IPS-15b (cell line): Measurements from ENCODE around the gene NISCH.

Experiments used
- H3K27me3 ChIP-seq: one replicate; pipeline ENCODE4 v1.6.1; 2013; ENCODE audit warnings: low read length; ENCODE audit not compliant: control insufficient read depth, insufficient read depth
- H3K36me3 ChIP-seq: one replicate; pipeline ENCODE4 v1.6.1; 2013; ENCODE audit warnings: low read length; ENCODE audit not compliant: control insufficient read depth, insufficient read depth
- H3K4me1 ChIP-seq: one replicate; pipeline ENCODE4 v1.6.1; 2013; ENCODE audit warnings: mild to moderate bottlenecking, low read length; ENCODE audit not compliant: control insufficient read depth, insufficient read depth
- H3K4me3 ChIP-seq: one replicate; pipeline ENCODE4 v1.5.1; 2013; ENCODE audit warnings: low read depth, low read length
- H3K9ac ChIP-seq: one replicate; pipeline ENCODE4 v1.6.1; 2013; ENCODE audit warnings: low read depth, mild to moderate bottlenecking, low read length
- H3K9me3 ChIP-seq: one replicate; pipeline ENCODE4 v1.6.1; 2013; ENCODE audit warnings: mild to moderate bottlenecking, low read length; ENCODE audit not compliant: control insufficient read depth, insufficient read depth

NISCH gene

GRCh38 chr3:52493232-52494017 is 38.0 kb downstream of the NISCH start:
- H3K9me3 ChIP-seq, result no peaks in the 10 kb centered on the region
- no peak overlapping the region for H3K4me3 ChIP-seq
- no peaks in the 10 kb centered on the region for H3K27me3 ChIP-seq
- peaks cover 46% of the 10 kb centered on the region for H3K36me3 ChIP-seq
- no peaks in the 10 kb centered on the region for H3K4me1 ChIP-seq
- H3K9ac ChIP-seq, result no peak overlapping the region

- no peaks in the 10 kb centered on the region for H3K9me3 ChIP-seq
- H3K27me3 ChIP-seq, result no peaks in the 10 kb centered on the region
- no peak overlapping the region for H3K4me3 ChIP-seq
- H3K4me1 ChIP-seq, result no peaks in the 10 kb centered on the region
- peaks cover 37% of the 10 kb centered on the region for H3K36me3 ChIP-seq
- H3K9ac ChIP-seq, result no peak overlapping the region
Observed at GRCh38 chr3:52494445-52494844, 39.0 kb downstream of the NISCH start.

- no peaks in the 10 kb centered on the region for H3K4me1 ChIP-seq
Observed at GRCh38 chr3:52494886-52495495, 39.6 kb downstream of the NISCH start, which contains the start of gene STAB1. Gene STAB1 (plus strand): TSS chr3:52495338. CDS start chr3:52495414, 76 bp downstream.

GRCh38 chr3:52495777-52496602 is 40.6 kb downstream of the NISCH start:
- Histone ChIP-seq H3K4me1 (no peaks in the 10 kb centered on the region), H3K4me3 (no peak overlapping the region), H3K27me3 (no peaks in the 10 kb centered on the region), H3K36me3 (peaks cover 22% of the 10 kb centered on the region), H3K9me3 (no peaks in the 10 kb centered on the region), H3K9ac (no peak overlapping the region)

More at GRCh38 chr3:52494886-52495495, 39.6 kb downstream of the NISCH start, which contains the start of gene STAB1:
- no peaks in the 10 kb centered on the region for H3K9me3 ChIP-seq
- H3K4me3 ChIP-seq, result no peak within 1 kb of the TSS
- H3K36me3 ChIP-seq, result peaks cover 32% of the 10 kb centered on the region
- H3K9ac ChIP-seq, result no peak within 1 kb of the TSS
- no peaks in the 10 kb centered on the region for H3K27me3 ChIP-seq

- Histone ChIP-seq H3K4me3 (no peak overlapping the region), H3K9ac (no peak overlapping the region), H3K4me1 (no peaks in the 10 kb centered on the region), H3K9me3 (no peaks in the 10 kb centered on the region), H3K27me3 (no peaks in the 10 kb centered on the region), H3K36me3 (peaks cover under 1% of the 10 kb centered on the region)
Observed at GRCh38 chr3:52498137-52499054, 43.0 kb downstream of the NISCH start.

- H3K36me3 ChIP-seq, result no peaks in the 10 kb centered on the region
- no peaks in the 10 kb centered on the region for H3K9me3 ChIP-seq
- H3K4me1 ChIP-seq, result no peaks in the 10 kb centered on the region
- H3K27me3 ChIP-seq, result no peaks in the 10 kb centered on the region
- no peak overlapping the region for H3K9ac ChIP-seq
- H3K4me3 ChIP-seq, result no peak overlapping the region
Observed at GRCh38 chr3:52501046-52501445, 45.6 kb downstream of the NISCH start.

GRCh38 chr3:52502001-52502400 is 46.6 kb downstream of the NISCH start:
- Histone ChIP-seq H3K9me3 (no peaks in the 10 kb centered on the region), H3K4me1 (no peaks in the 10 kb centered on the region), H3K36me3 (no peaks in the 10 kb centered on the region), H3K4me3 (no peak overlapping the region), H3K27me3 (no peaks in the 10 kb centered on the region), H3K9ac (no peak overlapping the region)

- Histone ChIP-seq H3K9ac (peak overlapping the region; percentile 8), H3K9me3 (no peaks in the 10 kb centered on the region), H3K36me3 (no peaks in the 10 kb centered on the region), H3K4me3 (no peak overlapping the region), H3K27me3 (no peaks in the 10 kb centered on the region), H3K4me1 (no peaks in the 10 kb centered on the region)
Observed at GRCh38 chr3:52502808-52503350, 47.5 kb downstream of the NISCH start.

- Histone ChIP-seq H3K27me3 (no peaks in the 10 kb centered on the region), H3K9me3 (no peaks in the 10 kb centered on the region), H3K4me3 (no peak overlapping the region), H3K9ac (no peak overlapping the region), H3K36me3 (no peaks in the 10 kb centered on the region), H3K4me1 (no peaks in the 10 kb centered on the region)
Observed at GRCh38 chr3:52503788-52504424, 48.5 kb downstream of the NISCH start.

GRCh38 chr3:52504977-52505376 is 49.6 kb downstream of the NISCH start:
- no peaks in the 10 kb centered on the region for H3K36me3 ChIP-seq
- H3K27me3 ChIP-seq, result no peaks in the 10 kb centered on the region
- H3K4me3 ChIP-seq, result no peak overlapping the region
- no peaks in the 10 kb centered on the region for H3K4me1 ChIP-seq
- no peaks in the 10 kb centered on the region for H3K9me3 ChIP-seq
- no peak overlapping the region for H3K9ac ChIP-seq
